ENCODE measurements around the gene SERPINA4.

SERPINA4 gene

DNA sequence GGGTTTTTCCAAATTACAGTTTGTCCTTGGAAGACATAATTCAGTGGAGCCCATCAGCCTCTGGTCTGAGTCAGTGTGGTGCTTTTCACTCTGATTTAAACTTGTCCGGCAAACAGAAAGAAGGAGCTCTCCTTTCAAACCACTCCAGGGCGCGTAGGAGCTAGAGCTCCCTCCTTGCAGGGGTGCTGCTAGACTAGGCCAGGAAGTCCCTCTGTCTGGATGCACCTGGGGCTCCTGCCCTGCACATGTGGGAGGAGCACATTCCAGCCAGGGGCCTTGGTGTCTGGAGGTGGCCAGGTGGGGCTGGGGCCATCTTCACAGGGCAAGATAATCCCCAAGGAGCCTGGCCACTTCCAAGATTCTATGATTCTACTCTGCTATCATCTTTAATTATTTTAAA lies 54.0 kb downstream of the SERPINA4 start:
- TF ChIP-seq SIN3A (IDR thresholded peaks at IDR 0.05; ENCODE audit: borderline replicate concordance, insufficient read depth, low read length) (no peak), POLR2AphosphoS5 (IDR thresholded peaks at IDR 0.05; ENCODE audit: low read depth, low read length) (no peak), FOXP2 (optimal IDR thresholded peaks at IDR 0.05; ENCODE audit: borderline replicate concordance, extremely low read depth, extremely low read length, insufficient read depth) (no peak), TAF1 (IDR thresholded peaks at IDR 0.05; ENCODE audit: borderline replicate concordance, insufficient read depth, low read length) (no peak)
- TF ChIP-seq, protein P1, sequence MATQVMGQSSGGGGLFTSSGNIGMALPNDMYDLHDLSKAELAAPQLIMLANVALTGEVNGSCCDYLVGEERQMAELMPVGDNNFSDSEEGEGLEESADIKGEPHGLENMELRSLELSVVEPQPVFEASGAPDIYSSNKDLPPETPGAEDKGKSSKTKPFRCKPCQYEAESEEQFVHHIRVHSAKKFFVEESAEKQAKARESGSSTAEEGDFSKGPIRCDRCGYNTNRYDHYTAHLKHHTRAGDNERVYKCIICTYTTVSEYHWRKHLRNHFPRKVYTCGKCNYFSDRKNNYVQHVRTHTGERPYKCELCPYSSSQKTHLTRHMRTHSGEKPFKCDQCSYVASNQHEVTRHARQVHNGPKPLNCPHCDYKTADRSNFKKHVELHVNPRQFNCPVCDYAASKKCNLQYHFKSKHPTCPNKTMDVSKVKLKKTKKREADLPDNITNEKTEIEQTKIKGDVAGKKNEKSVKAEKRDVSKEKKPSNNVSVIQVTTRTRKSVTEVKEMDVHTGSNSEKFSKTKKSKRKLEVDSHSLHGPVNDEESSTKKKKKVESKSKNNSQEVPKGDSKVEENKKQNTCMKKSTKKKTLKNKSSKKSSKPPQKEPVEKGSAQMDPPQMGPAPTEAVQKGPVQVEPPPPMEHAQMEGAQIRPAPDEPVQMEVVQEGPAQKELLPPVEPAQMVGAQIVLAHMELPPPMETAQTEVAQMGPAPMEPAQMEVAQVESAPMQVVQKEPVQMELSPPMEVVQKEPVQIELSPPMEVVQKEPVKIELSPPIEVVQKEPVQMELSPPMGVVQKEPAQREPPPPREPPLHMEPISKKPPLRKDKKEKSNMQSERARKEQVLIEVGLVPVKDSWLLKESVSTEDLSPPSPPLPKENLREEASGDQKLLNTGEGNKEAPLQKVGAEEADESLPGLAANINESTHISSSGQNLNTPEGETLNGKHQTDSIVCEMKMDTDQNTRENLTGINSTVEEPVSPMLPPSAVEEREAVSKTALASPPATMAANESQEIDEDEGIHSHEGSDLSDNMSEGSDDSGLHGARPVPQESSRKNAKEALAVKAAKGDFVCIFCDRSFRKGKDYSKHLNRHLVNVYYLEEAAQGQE (IDR thresholded peaks at IDR 0.05; ENCODE audit: insufficient read depth in 1 of 2, low read depth in 2 of 2, low read length in 2 of 2): no peak

DNA sequence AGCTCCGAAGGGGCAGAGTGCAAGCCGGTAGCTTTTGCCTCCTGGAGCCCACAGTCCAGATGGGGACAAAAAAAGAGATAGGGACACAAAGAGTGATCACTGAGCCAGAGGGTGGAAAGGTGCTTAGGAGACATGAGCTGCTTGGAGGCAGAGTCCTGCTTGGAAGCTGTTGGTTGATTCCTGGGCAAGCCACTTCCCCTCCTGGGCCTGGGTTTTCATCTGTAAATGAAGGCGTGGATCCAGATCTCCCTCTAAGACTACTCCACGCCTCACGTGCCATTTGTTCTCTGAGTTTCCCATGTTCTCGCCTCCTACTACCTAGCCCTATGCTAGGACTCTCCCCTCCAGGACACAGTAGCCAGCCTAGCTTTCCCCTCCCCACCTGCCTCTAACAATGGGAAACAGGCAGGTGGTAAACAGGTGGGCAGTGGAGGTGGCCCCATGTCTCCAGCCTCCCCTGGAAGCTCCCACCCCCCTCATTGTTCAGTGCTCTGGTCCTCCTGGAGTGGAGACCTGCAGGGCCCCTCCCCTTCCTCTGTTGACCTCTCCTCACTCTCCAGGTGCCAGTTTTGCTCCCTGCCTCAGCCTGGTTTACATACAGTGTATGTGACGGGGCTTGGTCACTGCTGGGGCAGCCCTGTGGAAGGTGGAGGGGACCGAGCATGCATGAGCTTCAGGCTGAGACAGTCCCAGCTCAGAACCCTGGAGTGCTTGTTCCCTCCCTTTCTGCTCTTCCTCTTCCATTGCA lies 54.8 kb downstream of the SERPINA4 start:
- TF ChIP-seq TAF1 (IDR thresholded peaks at IDR 0.05; ENCODE audit: borderline replicate concordance, insufficient read depth, low read length) (no peak), FOXP2 (optimal IDR thresholded peaks at IDR 0.05; ENCODE audit: borderline replicate concordance, extremely low read depth, extremely low read length, insufficient read depth) (no peak), POLR2AphosphoS5 (IDR thresholded peaks at IDR 0.05; ENCODE audit: low read depth, low read length) (no peak), SIN3A (IDR thresholded peaks at IDR 0.05; ENCODE audit: borderline replicate concordance, insufficient read depth, low read length) (no peak)
- TF ChIP-seq, protein P1 (IDR thresholded peaks at IDR 0.05; ENCODE audit: insufficient read depth in 1 of 2, low read depth in 2 of 2, low read length in 2 of 2): no peak

DNA sequence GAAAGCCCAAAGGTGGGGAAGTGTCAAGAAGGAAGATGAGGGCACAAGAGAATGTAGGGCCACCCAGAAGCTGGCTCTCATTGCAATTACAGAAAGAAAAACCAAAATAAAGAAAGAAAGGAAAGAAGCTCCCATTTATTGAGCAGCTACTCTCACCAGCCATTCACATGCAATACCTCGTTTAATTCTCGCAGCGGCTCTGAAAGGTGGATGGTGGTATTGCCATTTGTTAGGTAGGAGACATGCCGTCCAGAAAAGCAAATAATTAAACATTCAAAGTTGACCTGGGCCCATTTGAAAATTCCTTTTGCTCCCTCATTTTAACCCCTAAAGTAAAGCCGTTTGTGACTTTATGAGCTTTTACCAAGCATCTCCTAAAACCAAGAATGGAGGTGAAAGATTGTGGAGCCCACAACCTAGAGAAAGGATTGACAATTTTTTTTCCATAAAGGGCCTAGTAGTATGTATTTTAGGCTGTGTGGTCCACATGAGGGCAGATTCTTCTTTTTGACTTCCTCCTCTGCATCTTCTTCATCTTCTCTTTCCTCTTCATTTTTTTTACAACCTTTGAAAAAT lies 56.2 kb downstream of the SERPINA4 start:
- TF ChIP-seq POLR2AphosphoS5 (IDR thresholded peaks at IDR 0.05; ENCODE audit: low read depth, low read length) (no peak), SIN3A (IDR thresholded peaks at IDR 0.05; ENCODE audit: borderline replicate concordance, insufficient read depth, low read length) (no peak), TAF1 (IDR thresholded peaks at IDR 0.05; ENCODE audit: borderline replicate concordance, insufficient read depth, low read length) (no peak)

DNA sequence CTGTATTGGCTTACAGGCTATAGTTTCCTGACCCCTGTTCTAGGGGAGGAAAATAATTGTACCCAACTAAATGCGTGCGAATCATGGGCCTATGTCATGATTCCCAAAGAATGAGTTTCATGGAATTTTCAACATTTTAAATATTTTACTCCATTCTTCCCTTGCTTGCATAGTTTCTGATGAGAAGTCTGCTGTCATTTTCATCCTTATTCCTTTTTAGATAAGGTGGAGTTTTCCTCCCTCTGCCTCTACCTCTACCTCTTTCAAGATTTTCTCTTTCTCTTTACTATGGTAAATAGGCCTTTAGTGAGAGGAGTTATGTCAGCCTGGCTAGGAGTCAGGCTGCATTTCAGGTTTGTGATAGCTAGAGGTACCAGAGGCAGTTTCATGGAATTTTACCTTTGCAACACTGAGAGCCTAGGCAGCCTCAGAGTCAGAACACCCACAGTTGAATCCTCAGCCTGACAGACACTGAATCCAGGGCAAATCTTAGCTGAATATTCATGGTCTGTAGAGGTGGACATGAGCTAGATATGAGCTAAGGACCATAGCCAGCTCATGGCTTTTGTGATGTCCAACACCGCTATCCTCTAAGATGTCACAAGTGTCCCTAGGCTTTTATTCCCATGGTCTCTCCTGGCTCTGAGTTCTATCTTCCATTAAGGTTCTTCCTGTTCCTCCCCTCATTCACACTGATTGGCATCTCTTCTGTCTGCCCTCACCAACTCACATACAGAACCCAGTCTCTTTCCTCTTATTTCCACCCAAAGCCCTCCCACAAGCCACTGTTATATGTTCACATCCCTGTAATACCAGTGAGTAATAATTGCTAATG lies 57.0 kb downstream of the SERPINA4 start:
- TF ChIP-seq POLR2AphosphoS5 (IDR thresholded peaks at IDR 0.05; ENCODE audit: low read depth, low read length) (no peak), SIN3A (IDR thresholded peaks at IDR 0.05; ENCODE audit: borderline replicate concordance, insufficient read depth, low read length) (no peak), TAF1 (IDR thresholded peaks at IDR 0.05; ENCODE audit: borderline replicate concordance, insufficient read depth, low read length) (no peak), FOXP2 (optimal IDR thresholded peaks at IDR 0.05; ENCODE audit: borderline replicate concordance, extremely low read depth, extremely low read length, insufficient read depth) (no peak)
- TF ChIP-seq, protein P1 (IDR thresholded peaks at IDR 0.05; ENCODE audit: insufficient read depth in 1 of 2, low read depth in 2 of 2, low read length in 2 of 2): no peak

DNA sequence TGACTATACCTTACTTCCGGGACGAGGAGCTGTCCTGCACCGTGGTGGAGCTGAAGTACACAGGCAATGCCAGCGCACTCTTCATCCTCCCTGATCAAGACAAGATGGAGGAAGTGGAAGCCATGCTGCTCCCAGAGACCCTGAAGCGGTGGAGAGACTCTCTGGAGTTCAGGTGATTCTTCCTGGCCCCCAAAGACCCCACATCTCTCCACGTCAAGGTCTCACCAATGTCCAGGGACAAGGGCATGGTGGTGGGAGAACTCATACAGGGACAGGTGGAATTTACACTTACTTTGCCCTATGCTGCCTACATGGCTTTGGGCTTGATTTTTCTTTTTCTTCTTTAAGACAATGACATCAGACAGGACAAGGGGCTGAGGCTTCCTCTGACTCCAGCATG lies 58.1 kb downstream of the SERPINA4 start:
- no peak for TF ChIP-seq TAF1 (IDR thresholded peaks at IDR 0.05; ENCODE audit: borderline replicate concordance, insufficient read depth, low read length)
- TF ChIP-seq, protein P1 (IDR thresholded peaks at IDR 0.05; ENCODE audit: insufficient read depth in 1 of 2, low read depth in 2 of 2, low read length in 2 of 2): no peak
- no peak for TF ChIP-seq SIN3A (IDR thresholded peaks at IDR 0.05; ENCODE audit: borderline replicate concordance, insufficient read depth, low read length)
- TF ChIP-seq FOXP2 (optimal IDR thresholded peaks at IDR 0.05; ENCODE audit: borderline replicate concordance, extremely low read depth, extremely low read length, insufficient read depth): no peak
- TF ChIP-seq POLR2AphosphoS5 (IDR thresholded peaks at IDR 0.05; ENCODE audit: low read depth, low read length): no peak

Data from PFSK-1 (cell line).